HG02588 (cell line): ENCODE results near the gene VPS33A.

ENCODE experiments used
- ATAC-seq: cut with Tn5 transposase; IDR thresholded peaks from one replicate; pipeline ENCODE4 v1.9.1; 2021; ENCODE audit warnings: mild to moderate bottlenecking, moderate library complexity; ENCODE audit not compliant: unreplicated experiment

The VPS33A gene

DNA sequence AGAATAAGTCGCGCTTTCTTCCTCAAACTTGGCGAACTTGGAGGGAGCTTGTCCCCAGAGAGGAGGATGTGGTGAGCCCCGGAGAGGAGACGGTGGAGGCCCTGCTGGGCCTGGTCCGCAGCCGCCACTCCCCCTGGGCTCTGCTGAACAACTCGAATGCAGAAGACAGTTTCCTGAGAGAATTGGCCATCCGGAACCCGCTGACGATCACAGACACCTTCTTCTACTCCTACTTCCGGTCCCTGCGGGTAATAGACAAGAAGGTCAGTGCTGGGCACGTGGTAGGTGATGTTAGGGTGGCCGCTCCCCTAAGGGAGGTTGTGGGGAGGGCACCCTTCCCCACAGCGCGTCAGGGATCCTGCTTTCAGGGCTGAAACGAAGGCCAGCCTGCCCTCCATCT, 81.8 kb downstream of the VPS33A start:
- no peak for ATAC-seq

DNA sequence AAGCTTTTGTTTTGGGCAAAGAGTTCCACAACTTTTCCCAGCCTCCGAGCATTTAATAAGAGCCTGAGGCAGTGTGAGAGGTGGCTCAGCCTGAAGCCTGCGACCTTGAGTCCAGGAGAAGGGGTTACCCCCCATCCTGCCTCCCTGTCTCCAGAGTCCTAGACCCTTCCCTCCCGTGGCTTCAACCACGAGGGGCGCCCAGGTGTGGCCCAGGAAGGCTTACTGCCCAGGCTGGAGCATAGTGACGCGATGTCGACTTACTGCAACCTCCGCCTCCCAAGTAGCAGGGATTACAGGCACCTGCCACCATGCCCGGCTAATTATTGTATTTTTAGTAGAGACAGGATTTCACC, 82.7 kb downstream of the VPS33A start:
- ATAC-seq: no peak

DNA sequence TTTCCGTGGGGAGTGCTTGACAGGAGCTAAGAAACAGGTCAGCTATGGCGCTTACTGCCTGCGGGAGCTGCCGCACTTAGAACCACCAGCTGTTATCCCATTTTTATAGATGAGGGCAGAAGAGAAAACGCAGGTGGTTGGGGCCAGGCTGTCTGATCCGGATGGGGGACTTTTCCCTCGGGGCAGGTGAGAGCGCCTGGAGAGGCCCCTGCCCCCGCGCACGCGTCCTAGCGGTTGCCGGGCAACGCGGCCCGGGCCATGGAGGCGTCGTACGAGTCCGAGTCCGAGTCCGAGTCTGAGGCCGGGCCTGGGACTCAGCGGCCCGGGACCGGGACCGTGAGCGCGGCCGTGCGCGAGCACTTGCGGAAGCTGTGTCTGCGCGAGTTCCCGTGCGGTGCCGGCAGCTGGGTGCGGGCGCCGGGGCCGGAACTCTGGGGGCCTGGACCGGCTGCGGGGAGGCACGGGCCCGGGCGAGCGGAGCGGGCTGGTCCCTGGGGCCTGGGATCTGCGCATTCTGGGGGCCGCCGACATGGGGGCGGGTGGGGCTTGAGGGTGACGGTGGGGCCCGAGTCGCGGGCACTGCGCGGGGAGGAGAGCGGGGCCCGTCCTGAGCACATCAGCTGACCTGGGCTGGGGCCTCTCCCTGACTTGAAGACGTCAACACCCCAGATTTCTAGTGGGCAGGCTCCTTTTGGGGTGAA, 83.3 kb downstream of the VPS33A start, which contains the start of gene LRRC43:
Gene LRRC43, plus strand, starts transcription at position 237 of the 701 bp plus-strand sequence. Its CDS starts 22 bp downstream, at position 259.
- no peak for ATAC-seq
